HepG2 (cell line): ENCODE data around the gene C9orf85. TPM values are rescaled to one million over a fixed set of nuclear protein-coding genes. Genes with fewer than 3 reads are reported as not detected.

Experiments
- DRAP1 ChIP-seq: IDR thresholded peaks from 2 replicates; pipeline ENCODE4 v1.6.1; 2016; ENCODE audit warnings: missing genetic modification reagents, missing compliant biosample characterization
- HHEX ChIP-seq: IDR thresholded peaks from 2 replicates; pipeline ENCODE4 v1.6.1; 2016; ENCODE audit warnings: control low read depth
- HNRNPUL1 ChIP-seq: fragments of 200-400 bp; formaldehyde crosslinking; IDR thresholded peaks from 2 replicates; pipeline ENCODE4 v1.6.1; 2017; ENCODE audit warnings: low read depth, mild to moderate bottlenecking, low read length, moderate library complexity
- ISL2 ChIP-seq: sonication (generic); formaldehyde crosslinking; IDR thresholded peaks from 2 replicates; pipeline ENCODE4 v1.5.0; 2020; ENCODE audit warnings: missing genetic modification reagents
- KDM2A ChIP-seq: sonication (generic); formaldehyde crosslinking; IDR thresholded peaks from 2 replicates; pipeline ENCODE4 v1.4.0; 2020; ENCODE audit warnings: low read depth, missing genetic modification reagents, borderline replicate concordance
- KLF12 ChIP-seq: sonication (generic); formaldehyde crosslinking; IDR thresholded peaks from 2 replicates; pipeline ENCODE4 v1.4.0; 2020; ENCODE audit warnings: missing genetic modification reagents, borderline replicate concordance
- MAFK ChIP-seq, 2 experiments: IDR thresholded peaks in 1 of 2; conservative IDR thresholded peaks in 1 of 2; 2 replicates each; pipeline ENCODE4 v1.6.1; 2011; ENCODE audit warnings: improper control_type of control experiment in 2 of 2, low read length in 2 of 2
- NFKBIZ ChIP-seq: IDR thresholded peaks from 2 replicates; pipeline ENCODE4 v1.6.1; 2018; ENCODE audit warnings: missing genetic modification reagents, missing compliant biosample characterization
- NONO ChIP-seq, 2 experiments: fragments of 450-650 bp in 1 of 2; sonication (generic) in 1 of 2; formaldehyde crosslinking in 1 of 2; IDR thresholded peaks in 1 of 2; conservative IDR thresholded peaks in 1 of 2; 2 replicates each; pipeline versions ENCODE4 v1.6.1 to v1.8.0; 2017 to 2022; ENCODE audit warnings: mild to moderate bottlenecking in 1 of 2, missing genetic modification reagents in 1 of 2, moderate library complexity in 1 of 2
- PHF21A ChIP-seq: sonication (generic); formaldehyde crosslinking; IDR thresholded peaks from 2 replicates; pipeline ENCODE4 v1.5.0; 2020; ENCODE audit warnings: mild to moderate bottlenecking, missing genetic modification reagents
- PREB ChIP-seq: sonication (generic); formaldehyde crosslinking; IDR thresholded peaks from 2 replicates; pipeline ENCODE4 v1.4.0; 2020; ENCODE audit warnings: missing genetic modification reagents
- RARG ChIP-seq: sonication (generic); formaldehyde crosslinking; IDR thresholded peaks from 2 replicates; pipeline ENCODE4 v1.4.0; 2020; ENCODE audit warnings: low read depth, mild to moderate bottlenecking, missing genetic modification reagents
- SOX6 ChIP-seq, 2 experiments: fragments of 450-650 bp in 1 of 2; sonication (generic) in 1 of 2; formaldehyde crosslinking in 1 of 2; IDR thresholded peaks; 2 replicates each; pipeline versions ENCODE4 v1.4.0 to v1.6.1; 2017 to 2020; ENCODE audit warnings: antibody characterized with exemption in 1 of 2, mild to moderate bottlenecking in 1 of 2, missing genetic modification reagents in 1 of 2
- THAP9 ChIP-seq: sonication (generic); formaldehyde crosslinking; IDR thresholded peaks from 2 replicates; pipeline ENCODE4; 2020; ENCODE audit warnings: missing genetic modification reagents, mild to moderate bottlenecking, borderline replicate concordance
- THYN1 ChIP-seq: sonication (generic); formaldehyde crosslinking; IDR thresholded peaks from 2 replicates; pipeline ENCODE4 v1.8.1; 2023; ENCODE audit warnings: low read depth, mild to moderate bottlenecking, moderate library complexity, missing genetic modification reagents, borderline replicate concordance
- YEATS2 ChIP-seq: sonication (generic); formaldehyde crosslinking; IDR thresholded peaks from 2 replicates; pipeline ENCODE4 v1.4.0; 2020; ENCODE audit warnings: missing genetic modification reagents, borderline replicate concordance
- ZC3H13 ChIP-seq: sonication (generic); formaldehyde crosslinking; IDR thresholded peaks from 2 replicates; pipeline ENCODE4 v1.8.1; 2023; ENCODE audit warnings: mild to moderate bottlenecking, missing genetic modification reagents, moderate library complexity
- ZFY ChIP-seq: sonication (generic); formaldehyde crosslinking; IDR thresholded peaks from 2 replicates; pipeline ENCODE4 v1.4.0; 2020; ENCODE audit warnings: missing genetic modification reagents
- ZMYM3 ChIP-seq: sonication (generic); formaldehyde crosslinking; IDR thresholded peaks from 2 replicates; pipeline ENCODE4 v1.5.1; 2020; ENCODE audit warnings: mild to moderate bottlenecking, missing genetic modification reagents
- ZNF124 ChIP-seq: sonication (generic); formaldehyde crosslinking; IDR thresholded peaks from 2 replicates; pipeline ENCODE4 v1.4.0; 2020; ENCODE audit warnings: missing genetic modification reagents
- ZNF343 ChIP-seq: sonication (generic); formaldehyde crosslinking; IDR thresholded peaks from 2 replicates; pipeline ENCODE4 v1.4.0; 2020; ENCODE audit warnings: mild to moderate bottlenecking, missing genetic modification reagents
- ZNF484 ChIP-seq: sonication (generic); formaldehyde crosslinking; IDR thresholded peaks from 2 replicates; pipeline ENCODE4 v1.5.1; 2020; ENCODE audit warnings: mild to moderate bottlenecking, low read depth, missing genetic modification reagents, borderline replicate concordance
- ZNF589 ChIP-seq: sonication (generic); formaldehyde crosslinking; conservative IDR thresholded peaks from 2 replicates; pipeline ENCODE4 v1.8.0; 2022; ENCODE audit warnings: mild to moderate bottlenecking, moderate library complexity, missing genetic modification reagents
- ZNF629 ChIP-seq: sonication (generic); formaldehyde crosslinking; conservative IDR thresholded peaks from 2 replicates; pipeline ENCODE4 v1.5.0; 2020; ENCODE audit warnings: missing genetic modification reagents
- ZNF83 ChIP-seq: sonication (generic); formaldehyde crosslinking; IDR thresholded peaks from 2 replicates; pipeline ENCODE4 v1.4.0; 2020; ENCODE audit warnings: missing genetic modification reagents, mild to moderate bottlenecking, borderline replicate concordance
- polyA plus RNA-seq, 8 experiments: library from polyadenylated mRNA; depleted of rRNA in 3 of 8; stranded (reverse) in 7 of 8; unstranded in 1 of 8; fragments of >200 nt; fragmentation: Illumina TruSeq in 4 of 8; extraction: Trizol in 4 of 8; gene quantifications; 2 replicates each; pipeline versions ENCODE4 v1.2.1 to v1.2.3, GENCODE V29; 2011 to 2016; ENCODE audit warnings: low read depth in 4 of 8, missing spikeins in 1 of 8, mixed read lengths in 1 of 8; ENCODE audit not compliant: insufficient read depth in 1 of 8
- total RNA-seq, 5 experiments: library from RNA; depleted of rRNA; stranded (reverse); fragments of >200 nt; fragmentation: Illumina TruSeq; extraction: Trizol; gene quantifications; 2 replicates each; pipeline ENCODE4 v1.2.3, GENCODE V29; 2016; ENCODE audit warnings: low read depth in 1 of 5

C9orf85 gene
- total and polyA plus RNA-seq, 2 of the 13 experiments (the other 11 are each of a cell fraction or from before 2014, with no cell fraction given), result 9.9 to 13.9 TPM

GRCh38 chr9:71911061-71911907 lies at the start of gene C9orf85, which contains the start of gene ABHD17B (continued):
- TF ChIP-seq YEATS2 (peak; percentile 77; the same call in 1 of the 2 replicates), ZFY (CRISPR knock-in tag) (peak; percentile 89), RARG (CRISPR knock-in tag) (no peak), ZNF124 (CRISPR knock-in tag) (peak; percentile 100), MAFK (conservative IDR thresholded peaks at IDR 0.05 in 1 of 2, IDR thresholded peaks at IDR 0.05 in 1 of 2; ENCODE audit: low read length in 2 of 2) (no peak), KLF12 (peak; percentile 18; the same call in 1 of the 2 replicates), ZNF484 (CRISPR knock-in tag) (no peak), HHEX (no peak), ZNF83 (CRISPR knock-in tag) (no peak), PHF21A (CRISPR knock-in tag) (peak; percentile 80; the same call in 1 of the 2 replicates), KDM2A (CRISPR knock-in tag) (peak; percentile 73), NONO (IDR thresholded peaks at IDR 0.05) (no peak), NONO (CRISPR knock-in tag; conservative IDR thresholded peaks at IDR 0.05) (0 out of 2 replicates have a peak, but pooled peaks have one; percentile 29), ZNF589 (CRISPR knock-in tag) (no peak), ZMYM3 (CRISPR knock-in tag) (no peak), NFKBIZ (CRISPR knock-in tag) (peak; percentile 53), ZNF343 (CRISPR knock-in tag) (peak; percentile 52), HNRNPUL1 (no peak), SOX6 (IDR thresholded peaks at IDR 0.05) (no peak), SOX6 (CRISPR knock-in tag; IDR thresholded peaks at IDR 0.05) (peak; percentile 49), THYN1 (no peak), ZNF629 (CRISPR knock-in tag) (0 out of 2 replicates have a peak, but pooled peaks have one; percentile 16), THAP9 (CRISPR knock-in tag) (peak; percentile 71; the same call in 1 of the 2 replicates), DRAP1 (CRISPR knock-in tag) (peak; percentile 91), ZC3H13 (CRISPR knock-in tag) (0 out of 2 replicates have a peak, but pooled peaks have one; percentile 46), ISL2 (peak; percentile 14; the same call in 1 of the 2 replicates), PREB (CRISPR knock-in tag) (no peak)
